Endothelial cell of umbilical vein (primary cell): ENCODE measurements around the gene COQ8B. TPM values are rescaled to one million over a fixed set of nuclear protein-coding genes. Genes with fewer than 3 reads are reported as not detected.

ENCODE experiments used
- BruUV-seq: library from RNA; stranded (reverse); fragments of 400-500 nt; replicated peaks from 2 replicates; lab custom pipeline; 2021; lab: Mats Ljungman, UMichigan
- CTCF ChIA-PET: fragments of 300-600, 350-600 bp; sonication (Branson Sonifier 250); formaldehyde crosslinking; loops from one replicate; lab custom pipeline; 2021; ENCODE audit warnings: antibody characterized with exemption, inconsistent platforms; lab: Charles Lee
- POLR2A ChIA-PET: fragments of 300-600, 350-600 bp; sonication (Branson Sonifier 250); formaldehyde crosslinking; loops from one replicate; lab custom pipeline; 2021; ENCODE audit warnings: antibody characterized with exemption, inconsistent platforms; lab: Charles Lee
- DNase-seq: peaks from one replicate; pipeline ENCODE4 v3.0.0-alpha.2; 2011; ENCODE audit warnings: low read depth, low spot score
- FAIRE-seq: peaks from 2 replicates; lab custom pipeline; 2011; peaks lifted over from hg19 to GRCh38; lab: Jason Lieb, UNC
- H2AFZ ChIP-seq: 2 replicates; pipeline ENCODE4 v1.6.0; 2012; ENCODE audit warnings: low read depth, low read length, control low read depth, inconsistent platforms
- H3K27ac ChIP-seq: 2 replicates; pipeline ENCODE4 v1.5.1; 2011; ENCODE audit warnings: low read depth, mild to moderate bottlenecking, control low read depth, low read length, moderate library complexity; ENCODE audit not compliant: insufficient read depth
- H3K27me3 ChIP-seq, 2 experiments: 2 replicates each; pipeline versions ENCODE4 v1.6.0 to v1.6.1; 2011; ENCODE audit warnings: low read length in 2 of 2, mixed read lengths in 1 of 2; ENCODE audit not compliant: control insufficient read depth in 2 of 2, insufficient read depth in 2 of 2
- H3K36me3 ChIP-seq, 2 experiments: 2 replicates in 1 of 2; 3 replicates in 1 of 2; pipeline ENCODE4 v1.5.1; 2011; ENCODE audit warnings: low read length in 2 of 2, mild to moderate bottlenecking in 1 of 2, moderate library complexity in 1 of 2; ENCODE audit not compliant: control insufficient read depth in 2 of 2, insufficient read depth in 2 of 2; ENCODE audit errors: extremely low read depth in 1 of 2
- H3K4me1 ChIP-seq: 3 replicates; pipeline ENCODE4 v1.5.1; 2011; ENCODE audit warnings: mild to moderate bottlenecking, low read length; ENCODE audit not compliant: control insufficient read depth, insufficient read depth; ENCODE audit errors: extremely low read depth
- H3K4me2 ChIP-seq: 2 replicates; pipeline ENCODE4 v1.6.1; 2011; ENCODE audit warnings: low read length, control low read depth, mixed read lengths; ENCODE audit not compliant: insufficient read depth
- H3K4me3 ChIP-seq, 3 experiments: fragments of 200-600 bp in 1 of 3; sonication (generic), shearing (Covaris generic) in 1 of 3; replicated peaks in 1 of 3; 2 replicates each; pipeline ENCODE4 v1.5.1; 2011 to 2016; ENCODE audit warnings: control low read depth in 3 of 3, low read length in 3 of 3, mild to moderate bottlenecking in 2 of 3, inconsistent platforms in 1 of 3, low read depth in 1 of 3, moderate library complexity in 1 of 3; ENCODE audit not compliant: insufficient read depth in 1 of 3
- H3K79me2 ChIP-seq: 2 replicates; pipeline ENCODE4 v1.6.0; 2012; ENCODE audit warnings: low read length, inconsistent platforms; ENCODE audit not compliant: control insufficient read depth, insufficient read depth
- H3K9ac ChIP-seq: replicated peaks from 2 replicates; pipeline ENCODE3; 2011; ENCODE audit warnings: low read length, control low read depth; ENCODE audit not compliant: insufficient read depth; ENCODE audit errors: extremely low read depth
- H3K9me1 ChIP-seq: replicated peaks from 3 replicates; pipeline ENCODE4 v1.6.0; 2011; ENCODE audit warnings: mild to moderate bottlenecking, low read length; ENCODE audit not compliant: control insufficient read depth, insufficient read depth; ENCODE audit errors: extremely low read depth
- H3K9me3 ChIP-seq: replicated peaks from 2 replicates; pipeline ENCODE4 v1.5.1; 2012; ENCODE audit warnings: low read length, inconsistent platforms; ENCODE audit not compliant: control insufficient read depth, insufficient read depth
- H4K20me1 ChIP-seq: replicated peaks from 2 replicates; pipeline ENCODE3; 2011; ENCODE audit warnings: mild to moderate bottlenecking, low read length; ENCODE audit not compliant: control insufficient read depth, insufficient read depth; ENCODE audit errors: extremely low read depth
- CTCF ChIP-seq, 2 donors: IDR thresholded peaks; 1 replicate in 1 of 2; 2 replicates in 1 of 2; pipeline ENCODE4 v1.5.1; 2011; ENCODE audit warnings: low read length in 2 of 2, mild to moderate bottlenecking in 2 of 2, moderate library complexity in 2 of 2, control low read depth in 1 of 2, inconsistent platforms in 1 of 2, low read depth in 1 of 2; ENCODE audit not compliant: insufficient read depth in 1 of 2; ENCODE audit errors: extremely low read depth in 1 of 2
- EZH2 ChIP-seq: IDR thresholded peaks from 2 replicates; pipeline ENCODE4 v1.6.1; 2012; ENCODE audit warnings: borderline replicate concordance, low read depth, mild to moderate bottlenecking, moderate library complexity, low read length, inconsistent platforms; ENCODE audit not compliant: severe bottlenecking
- JUN ChIP-seq: IDR thresholded peaks from 2 replicates; pipeline ENCODE4 v1.6.1; 2011; ENCODE audit warnings: borderline replicate concordance, low read depth; ENCODE audit not compliant: insufficient read length, insufficient read depth
- MYC ChIP-seq: IDR thresholded peaks from one replicate; pipeline ENCODE4 v1.6.1; 2011; ENCODE audit warnings: mild to moderate bottlenecking, low read depth, low read length
- POLR2A ChIP-seq: IDR thresholded peaks from 2 replicates; pipeline ENCODE4 v1.6.1; 2012; ENCODE audit warnings: low read depth, mild to moderate bottlenecking, control low read depth, low read length
- POLR2AphosphoS5 ChIP-seq: IDR thresholded peaks from 2 replicates; pipeline ENCODE4 v1.6.1; 2012; ENCODE audit warnings: low read depth, mild to moderate bottlenecking, control low read depth, low read length, moderate library complexity; ENCODE audit not compliant: insufficient read depth
- dilution Hi-C: fragments of 300-500 bp; cut with MboI; formaldehyde crosslinking; loops from one replicate; pipeline ENCODE4 v1.15.0; 2019; ENCODE audit warnings: low sequenced_read_pairs; ENCODE audit not compliant: extremely low pct_ligation_motif_present
- intact Hi-C: fragments of 100-400 bp; cut with micrococcal nuclease; formaldehyde crosslinking; loops from one replicate; pipeline ENCODE4 v1.10.0; 2022
- polyA plus RNA-seq, 4 experiments: library from polyadenylated mRNA; depleted of rRNA in 3 of 4; stranded (reverse) in 3 of 4; unstranded in 1 of 4; fragments of >200 nt; gene quantifications; 2 replicates each; pipeline versions ENCODE4 v1.2.1 to v1.2.3, GENCODE V29; 2011 to 2012; ENCODE audit warnings: missing spikeins in 1 of 4
- total RNA-seq: library from RNA; stranded (reverse); gene quantifications from 2 replicates; pipeline ENCODE4 v1.2.3, GENCODE V29; 2021
- TF ChIP-seq, protein P1 (sequence below): IDR thresholded peaks from 2 replicates; pipeline ENCODE4 v1.6.1; 2011; ENCODE audit not compliant: insufficient read depth, insufficient read length

The COQ8B gene
- total and polyA plus RNA-seq, 2 donors (not counting 3 experiments of a cell fraction or from before 2014, with no cell fraction given): 16.2 to 19.2 TPM

DNA sequence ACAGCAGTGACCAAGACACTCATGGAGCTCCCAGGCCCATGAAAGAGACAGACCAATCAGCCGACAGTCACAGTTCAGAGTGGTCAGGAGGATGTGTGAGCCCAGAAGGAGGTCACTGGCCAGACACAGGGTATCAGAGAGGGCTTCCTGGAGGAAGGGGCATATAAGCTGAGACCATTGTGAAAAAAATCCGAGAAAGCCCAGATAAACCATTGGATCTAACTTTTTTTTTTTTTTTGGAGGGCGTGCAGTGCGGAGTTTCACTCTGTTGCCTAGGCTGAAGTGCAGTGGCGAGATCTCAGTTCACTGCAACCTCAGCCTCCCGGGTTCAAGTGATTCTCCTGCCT is 4.4 kb upstream of the COQ8B start:
- H3K79me2 ChIP-seq: peaks cover 54% of the 10 kb centered on the region
- H3K9ac ChIP-seq: peak overlapping the region; percentile 58
- no peaks in the 10 kb centered on the region for H4K20me1 ChIP-seq
- peaks cover 2 to 7% of the 10 kb centered on the region in 2 experiments for H3K36me3 ChIP-seq
- no peaks in the 10 kb centered on the region for H3K27me3 ChIP-seq
- dilution Hi-C loops: no loop called here
- H3K4me2 ChIP-seq: peak overlapping the region; percentile 82
- no peak for FAIRE-seq
- H3K9me3 ChIP-seq: no peaks in the 10 kb centered on the region
- peak; percentile 8 for DNase-seq
- intact Hi-C loops: no loop called here
- peaks cover 48% of the 10 kb centered on the region for H3K4me1 ChIP-seq
- POLR2A ChIA-PET: interaction anchor here (0.5 to 0.9 kb wide), 3 partner anchors 20 to 30 kb away, joined by 3 to 5 read pairs (median 4); partner anchors contain the start of gene NUMBL
- H3K4me3 ChIP-seq: no peak overlapping the region
- H3K9me1 ChIP-seq: no peaks in the 10 kb centered on the region
- BruUV-seq: TSS peak; percentile 5
- peak overlapping the region; percentile 84 for H3K27ac ChIP-seq
- no peak for TF ChIP-seq EZH2
- no peak for TF ChIP-seq CTCF (IDR thresholded peaks at IDR 0.05; ENCODE audit: extremely low read depth in 1 of 2, insufficient read depth in 1 of 2, low read depth in 1 of 2, low read length in 2 of 2)
- TF ChIP-seq POLR2A: no peak
- no peak for TF ChIP-seq JUN
- TF ChIP-seq, protein P1, sequence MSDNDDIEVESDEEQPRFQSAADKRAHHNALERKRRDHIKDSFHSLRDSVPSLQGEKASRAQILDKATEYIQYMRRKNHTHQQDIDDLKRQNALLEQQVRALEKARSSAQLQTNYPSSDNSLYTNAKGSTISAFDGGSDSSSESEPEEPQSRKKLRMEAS: no peak
- TF ChIP-seq POLR2AphosphoS5: no peak
- no peak for TF ChIP-seq MYC
- CTCF ChIA-PET: interaction anchor here (0.9 to 2.3 kb wide), 3 partner anchors 24 to 77 kb away, joined by 4 to 7 read pairs (median 4); partner anchors contain the start of genes ACTMAP, EGLN2 and SNRPA
- no peak overlapping the region for H2AFZ ChIP-seq
